Epithelial cell of esophagus (primary cell): Measurements from ENCODE around the gene HELZ.
"Not testable (repeated sequence)": the region's sequence is repeated elsewhere in the genome, so short reads cannot be mapped to it uniquely, and the experiment has no call there.

Experiments
- DNase-seq: peaks from one replicate; pipeline ENCODE4 v3.0.0; 2010; ENCODE audit warnings: low read depth
- H3K4me3 ChIP-seq: 2 replicates; pipeline ENCODE4 v1.5.1; 2011; ENCODE audit warnings: mild to moderate bottlenecking, low read length, control low read depth
- CTCF ChIP-seq: IDR thresholded peaks from 2 replicates; pipeline ENCODE4 v1.5.1; 2011; ENCODE audit warnings: low read depth, mild to moderate bottlenecking, low read length, control low read depth, inconsistent platforms; ENCODE audit not compliant: insufficient read depth; ENCODE audit errors: missing control alignments

The HELZ gene

GRCh38 chr17:67043283-67043682 lies 201.7 kb downstream of the HELZ start:
- no peak for TF ChIP-seq CTCF
- no peak overlapping the region for H3K4me3 ChIP-seq
- DNase-seq: no peak

GRCh38 chr17:67041941-67042899 lies 202.8 kb downstream of the HELZ start:
- no peak overlapping the region for H3K4me3 ChIP-seq
- no peak for DNase-seq
- TF ChIP-seq CTCF: no peak

- no peak overlapping the region for H3K4me3 ChIP-seq
- TF ChIP-seq CTCF: no peak
- no peak for DNase-seq
These were observed 203.5 kb downstream of the HELZ start for GRCh38 chr17:67041531-67041930.

GRCh38 chr17:67041119-67041518 lies 203.9 kb downstream of the HELZ start:
- not testable (repeated sequence) for DNase-seq

GRCh38 chr17:67040652-67041051 lies 204.3 kb downstream of the HELZ start:
- no peak for TF ChIP-seq CTCF
- no peak for DNase-seq
- no peak overlapping the region for H3K4me3 ChIP-seq

More at GRCh38 chr17:67041119-67041518, 203.9 kb downstream of the HELZ start:
- not testable (repeated sequence) for H3K4me3 ChIP-seq

GRCh38 chr17:67038861-67039365 lies 206.1 kb downstream of the HELZ start:
- no peak for DNase-seq
- TF ChIP-seq CTCF: no peak
- H3K4me3 ChIP-seq: no peak overlapping the region

GRCh38 chr17:67035131-67036083 lies 209.6 kb downstream of the HELZ start:
- TF ChIP-seq CTCF: no peak
- no peak for DNase-seq
- H3K4me3 ChIP-seq: no peak overlapping the region
